GM08714 (cell line): ENCODE results near the gene INTS7.

Source experiments
- H3K4me3 ChIP-seq: fragments of 200-500 bp; sonication (Bioruptor generic); 2 replicates; pipeline ENCODE4 v1.5.1; 2014; ENCODE audit warnings: mild to moderate bottlenecking, low read length, inconsistent platforms
- ZNF274 ChIP-seq: IDR thresholded peaks from 2 replicates; pipeline ENCODE4 v1.6.1; 2012; ENCODE audit warnings: mild to moderate bottlenecking, low read depth, low read length

Gene INTS7, protein sequence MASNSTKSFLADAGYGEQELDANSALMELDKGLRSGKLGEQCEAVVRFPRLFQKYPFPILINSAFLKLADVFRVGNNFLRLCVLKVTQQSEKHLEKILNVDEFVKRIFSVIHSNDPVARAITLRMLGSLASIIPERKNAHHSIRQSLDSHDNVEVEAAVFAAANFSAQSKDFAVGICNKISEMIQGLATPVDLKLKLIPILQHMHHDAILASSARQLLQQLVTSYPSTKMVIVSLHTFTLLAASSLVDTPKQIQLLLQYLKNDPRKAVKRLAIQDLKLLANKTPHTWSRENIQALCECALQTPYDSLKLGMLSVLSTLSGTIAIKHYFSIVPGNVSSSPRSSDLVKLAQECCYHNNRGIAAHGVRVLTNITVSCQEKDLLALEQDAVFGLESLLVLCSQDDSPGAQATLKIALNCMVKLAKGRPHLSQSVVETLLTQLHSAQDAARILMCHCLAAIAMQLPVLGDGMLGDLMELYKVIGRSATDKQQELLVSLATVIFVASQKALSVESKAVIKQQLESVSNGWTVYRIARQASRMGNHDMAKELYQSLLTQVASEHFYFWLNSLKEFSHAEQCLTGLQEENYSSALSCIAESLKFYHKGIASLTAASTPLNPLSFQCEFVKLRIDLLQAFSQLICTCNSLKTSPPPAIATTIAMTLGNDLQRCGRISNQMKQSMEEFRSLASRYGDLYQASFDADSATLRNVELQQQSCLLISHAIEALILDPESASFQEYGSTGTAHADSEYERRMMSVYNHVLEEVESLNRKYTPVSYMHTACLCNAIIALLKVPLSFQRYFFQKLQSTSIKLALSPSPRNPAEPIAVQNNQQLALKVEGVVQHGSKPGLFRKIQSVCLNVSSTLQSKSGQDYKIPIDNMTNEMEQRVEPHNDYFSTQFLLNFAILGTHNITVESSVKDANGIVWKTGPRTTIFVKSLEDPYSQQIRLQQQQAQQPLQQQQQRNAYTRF

DNA sequence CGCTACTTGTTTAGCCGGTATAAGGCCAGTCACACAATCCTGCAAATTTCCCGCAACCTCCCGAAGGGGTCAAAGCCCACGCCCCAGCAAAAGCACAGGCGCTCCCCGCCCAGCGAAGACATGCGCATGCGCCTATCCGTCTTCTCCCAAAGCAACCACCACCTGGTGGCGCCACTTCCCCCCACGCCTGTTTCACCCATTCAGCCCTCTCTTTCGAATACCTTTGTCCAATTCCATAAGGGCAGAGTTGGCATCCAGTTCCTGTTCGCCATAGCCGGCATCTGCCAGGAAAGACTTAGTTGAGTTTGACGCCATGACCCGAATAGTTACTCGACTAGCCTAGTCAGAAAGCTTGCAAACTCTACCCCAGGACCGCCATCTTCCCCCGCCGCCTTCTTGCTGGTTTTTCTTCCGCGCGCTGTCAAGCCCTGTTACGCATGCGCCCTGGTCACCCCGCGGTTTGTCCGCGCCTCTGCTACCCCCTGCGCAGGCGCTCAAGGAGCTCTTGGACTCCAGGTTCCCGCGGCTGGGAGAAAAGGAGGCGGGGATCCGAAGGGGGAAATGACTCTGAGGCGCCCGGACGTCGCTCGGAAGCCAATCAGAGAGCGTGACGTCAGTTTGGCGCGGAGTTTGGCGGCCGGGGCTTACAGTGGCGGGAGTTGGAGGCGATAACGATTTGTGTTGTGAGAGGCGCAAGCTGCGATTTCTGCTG is at the start of gene INTS7, which contains the start of gene DTL:
Gene INTS7 (minus strand): TSS at position 435 of the 712 bp plus-strand sequence. CDS start 120 bp downstream, at position 315.
Gene DTL (plus strand): TSS at position 626 of the 712 bp plus-strand sequence. CDS start 143 bp downstream, outside the sequence.
- H3K4me3 ChIP-seq, result peak within 1 kb of the TSS; percentile 99
- TF ChIP-seq ZNF274, result no peak

DNA sequence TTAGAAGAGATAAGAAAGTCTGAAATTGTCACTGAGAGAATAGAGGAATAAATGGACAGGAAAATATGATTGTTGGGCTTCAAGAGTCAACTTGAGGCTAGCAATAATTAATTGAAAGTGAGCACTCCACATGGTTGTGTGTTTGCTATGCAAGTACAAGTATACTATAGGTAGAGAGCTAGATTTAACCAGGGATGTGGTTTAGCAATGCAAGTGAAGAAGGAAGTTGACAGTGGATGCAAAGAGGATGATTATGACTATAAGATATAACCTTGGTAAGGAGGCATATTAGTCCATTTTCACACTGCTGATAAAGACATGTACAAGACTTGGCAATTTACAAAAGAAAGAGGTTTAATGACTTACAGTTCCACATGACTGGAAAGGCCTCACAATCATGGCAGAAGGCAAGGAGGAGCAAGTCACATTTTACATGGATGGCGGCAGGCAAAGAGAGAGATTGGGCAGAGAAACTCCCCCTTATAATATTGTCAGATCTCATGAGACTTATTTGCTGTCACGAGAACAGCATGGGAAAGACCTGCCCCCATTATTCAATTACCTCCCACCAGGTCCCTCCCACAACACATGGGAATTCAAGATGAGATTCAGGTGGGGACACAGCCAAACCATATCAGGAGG is 47.5 kb upstream of the INTS7 start:
- no peak for TF ChIP-seq ZNF274
- H3K4me3 ChIP-seq, result no peak overlapping the region

DNA sequence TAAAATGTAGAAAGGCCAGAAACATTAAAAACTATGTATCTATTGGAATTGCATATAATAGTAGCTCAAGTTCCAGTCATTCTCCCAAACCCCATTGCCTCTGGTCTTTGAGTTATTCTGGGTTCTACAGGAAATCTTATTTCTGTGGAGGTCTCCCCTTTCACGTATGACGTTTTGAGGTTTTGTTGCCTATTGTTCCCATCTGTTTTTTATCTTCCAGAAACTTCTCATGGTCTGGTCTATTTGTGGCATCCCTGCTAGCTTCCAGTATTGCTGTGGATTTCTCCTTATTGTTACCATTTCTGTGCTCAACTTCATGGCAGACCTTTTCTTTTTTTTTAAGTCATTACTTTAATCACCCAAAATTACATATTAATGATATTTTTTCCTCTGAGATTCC is 43.5 kb upstream of the INTS7 start:
- TF ChIP-seq ZNF274, result no peak
- H3K4me3 ChIP-seq, result no peak overlapping the region

DNA sequence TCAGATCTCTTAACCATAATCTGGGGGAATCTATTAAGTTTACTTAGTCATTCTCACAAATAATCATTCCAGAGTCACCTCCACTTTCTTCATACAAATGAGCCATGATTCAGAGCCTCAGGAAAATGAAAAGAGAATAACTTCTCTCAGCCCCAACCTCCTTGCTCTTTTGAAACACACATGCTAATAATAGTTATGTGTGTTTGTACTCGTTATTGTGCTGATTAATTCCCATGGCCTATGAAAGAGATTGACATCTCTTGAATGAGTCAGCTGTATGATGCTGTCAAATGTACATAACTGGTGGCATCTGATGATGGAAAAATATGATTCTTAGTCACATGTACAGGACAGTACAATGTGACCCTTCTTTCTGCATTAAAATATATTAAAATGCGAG is 41.7 kb upstream of the INTS7 start:
- H3K4me3 ChIP-seq, result no peak overlapping the region
- TF ChIP-seq ZNF274, result no peak

DNA sequence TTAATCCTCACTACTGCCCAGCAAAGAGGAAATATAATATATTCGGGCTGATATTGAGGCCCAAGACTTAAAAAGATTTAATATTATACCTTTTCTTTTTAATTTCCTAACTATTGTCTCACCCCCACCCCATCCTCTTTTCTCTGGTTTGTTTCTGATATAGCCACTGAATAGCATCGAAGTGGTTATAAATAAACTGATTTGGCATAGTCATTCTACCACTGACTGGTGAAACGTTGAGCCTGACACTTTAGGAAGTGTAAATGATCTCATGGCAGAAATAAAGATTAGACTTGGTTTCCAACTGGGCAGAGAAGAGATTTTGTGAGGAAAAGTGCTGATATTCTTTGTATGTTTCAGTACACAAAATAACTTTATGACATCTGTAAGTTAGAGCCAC is 39.5 kb upstream of the INTS7 start:
- H3K4me3 ChIP-seq, result no peak overlapping the region
- TF ChIP-seq ZNF274, result no peak

DNA sequence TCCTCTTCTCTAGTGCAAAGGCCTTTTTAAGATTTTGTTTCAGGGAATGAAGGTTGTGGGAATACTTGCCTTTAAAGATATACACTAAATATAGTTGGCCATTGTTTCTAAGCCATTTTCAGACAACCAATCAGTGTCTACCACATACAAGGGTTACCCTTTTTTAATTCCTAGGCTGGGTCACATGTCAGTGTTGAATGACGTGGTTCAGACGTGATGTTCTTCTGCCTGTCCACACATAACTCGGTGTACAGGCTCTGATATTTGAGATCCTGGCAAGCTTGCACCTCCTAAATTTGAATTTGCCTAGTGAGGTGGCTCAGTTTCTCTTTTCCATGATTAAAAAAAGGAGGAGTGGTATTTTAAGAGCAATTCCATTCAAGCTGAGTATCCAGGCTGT is 39.0 kb upstream of the INTS7 start:
- H3K4me3 ChIP-seq, result no peak overlapping the region
- TF ChIP-seq ZNF274, result no peak

DNA sequence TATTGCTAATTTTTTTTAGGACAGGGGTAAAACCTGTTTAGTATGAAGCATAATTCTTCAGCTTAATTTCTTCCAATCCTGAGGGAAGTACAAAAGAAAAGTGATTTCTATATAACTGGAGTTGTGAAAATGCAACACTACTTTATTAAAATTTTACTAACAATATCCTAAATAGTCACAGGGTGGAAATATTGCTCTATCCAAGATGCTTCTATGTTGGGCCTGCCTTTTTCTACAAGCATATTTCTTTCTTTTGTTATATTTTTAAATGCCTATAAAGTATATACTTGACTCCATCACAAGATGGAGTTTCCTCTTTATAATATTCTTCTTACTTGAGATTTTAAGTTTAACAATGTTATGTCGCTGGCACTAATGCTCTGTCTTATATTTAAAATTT is 38.1 kb upstream of the INTS7 start:
- TF ChIP-seq ZNF274, result no peak
- no peak overlapping the region for H3K4me3 ChIP-seq

DNA sequence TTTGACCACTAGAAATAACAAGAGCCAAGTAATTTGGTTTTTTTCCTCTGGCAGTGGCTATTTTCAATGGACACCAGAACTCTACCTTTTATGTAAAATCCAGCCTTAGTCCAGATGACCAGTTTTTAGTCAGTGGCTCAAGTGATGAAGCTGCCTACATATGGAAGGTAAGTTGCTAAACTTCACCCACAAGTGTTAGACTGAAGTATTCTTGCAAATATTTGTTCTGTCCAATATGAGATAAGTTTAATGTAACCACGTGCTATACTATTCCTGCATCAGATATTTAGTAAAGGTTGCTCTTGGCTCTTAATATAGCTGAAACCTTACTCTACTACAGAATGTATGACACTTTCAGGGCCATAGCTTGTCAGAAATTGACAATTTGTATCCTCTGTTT is 36.7 kb upstream of the INTS7 start:
- TF ChIP-seq ZNF274, result no peak
- no peak overlapping the region for H3K4me3 ChIP-seq

DNA sequence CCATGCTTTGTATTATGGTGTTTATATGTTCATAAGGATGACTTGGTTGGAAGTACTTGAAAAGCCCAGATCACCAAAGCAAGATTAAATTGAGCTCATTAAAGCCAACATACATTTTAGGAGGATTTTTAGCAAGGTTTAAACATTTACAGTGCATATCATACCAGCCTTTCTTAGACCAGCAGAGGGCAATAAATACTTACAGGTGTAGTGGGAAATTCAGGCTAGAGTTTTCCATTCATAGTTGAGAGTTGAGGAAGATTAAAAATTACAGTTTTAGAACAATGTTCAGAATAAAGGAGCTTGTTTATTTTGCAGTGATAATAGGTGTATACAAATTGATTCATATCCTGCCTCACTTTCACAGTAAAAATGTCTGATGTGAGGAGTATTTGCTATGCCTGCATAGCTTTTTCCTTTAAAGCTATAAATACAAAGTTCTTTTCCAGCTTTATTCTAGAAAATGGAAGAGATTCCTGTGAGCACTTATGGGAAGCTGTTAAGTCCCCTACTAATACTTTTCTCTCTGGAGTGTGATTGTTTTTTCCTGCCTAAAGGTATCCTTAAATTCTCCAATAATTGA is 35.5 kb upstream of the INTS7 start:
- no peak overlapping the region for H3K4me3 ChIP-seq
- TF ChIP-seq ZNF274, result no peak

DNA sequence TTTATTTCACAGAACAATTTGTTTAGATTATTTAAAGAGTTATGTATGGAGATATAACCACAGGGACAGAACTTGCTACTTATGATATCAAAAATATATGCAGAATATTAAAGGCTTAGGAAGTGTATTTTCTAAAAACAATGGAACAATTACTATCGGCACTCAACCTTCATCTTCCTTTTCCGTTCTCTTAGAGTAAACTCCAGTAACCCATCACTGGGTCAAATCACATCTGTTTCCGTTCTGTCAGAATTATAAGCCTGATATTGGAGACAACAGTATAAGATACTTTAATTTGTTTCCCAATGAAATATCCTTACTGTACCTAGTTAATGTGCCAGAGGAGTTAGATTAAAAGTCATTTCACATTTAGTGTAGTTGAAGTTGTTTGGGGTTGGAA is 32.4 kb upstream of the INTS7 start:
- TF ChIP-seq ZNF274, result no peak
- no peak overlapping the region for H3K4me3 ChIP-seq

DNA sequence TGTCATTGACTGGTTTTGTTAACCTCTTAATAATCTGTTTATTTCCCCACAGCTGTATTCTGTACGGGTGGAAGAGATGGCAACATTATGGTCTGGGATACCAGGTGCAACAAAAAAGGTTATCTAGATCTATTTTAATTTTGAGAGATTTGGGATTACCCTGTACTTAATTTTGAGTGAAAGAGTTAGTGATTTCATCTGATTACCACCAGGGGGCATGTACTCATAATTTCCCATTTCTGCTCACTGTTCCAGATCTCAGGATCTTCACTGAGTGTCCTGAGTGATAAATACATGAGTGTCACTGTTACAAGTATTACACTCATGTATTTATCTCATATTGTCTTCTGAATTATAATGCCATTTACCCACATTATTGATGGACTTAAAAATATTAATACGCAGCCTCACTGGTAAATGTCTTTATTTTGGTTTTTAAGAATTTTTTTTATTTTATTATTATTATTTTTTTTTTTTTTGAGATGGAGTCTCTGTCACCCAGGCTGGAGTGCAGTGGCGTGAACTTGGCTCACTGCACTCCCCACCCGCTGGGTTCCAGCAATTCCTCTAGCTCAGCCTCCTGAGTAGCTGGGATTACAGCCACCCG is 27.6 kb upstream of the INTS7 start:
- no peak overlapping the region for H3K4me3 ChIP-seq
- TF ChIP-seq ZNF274, result no peak

DNA sequence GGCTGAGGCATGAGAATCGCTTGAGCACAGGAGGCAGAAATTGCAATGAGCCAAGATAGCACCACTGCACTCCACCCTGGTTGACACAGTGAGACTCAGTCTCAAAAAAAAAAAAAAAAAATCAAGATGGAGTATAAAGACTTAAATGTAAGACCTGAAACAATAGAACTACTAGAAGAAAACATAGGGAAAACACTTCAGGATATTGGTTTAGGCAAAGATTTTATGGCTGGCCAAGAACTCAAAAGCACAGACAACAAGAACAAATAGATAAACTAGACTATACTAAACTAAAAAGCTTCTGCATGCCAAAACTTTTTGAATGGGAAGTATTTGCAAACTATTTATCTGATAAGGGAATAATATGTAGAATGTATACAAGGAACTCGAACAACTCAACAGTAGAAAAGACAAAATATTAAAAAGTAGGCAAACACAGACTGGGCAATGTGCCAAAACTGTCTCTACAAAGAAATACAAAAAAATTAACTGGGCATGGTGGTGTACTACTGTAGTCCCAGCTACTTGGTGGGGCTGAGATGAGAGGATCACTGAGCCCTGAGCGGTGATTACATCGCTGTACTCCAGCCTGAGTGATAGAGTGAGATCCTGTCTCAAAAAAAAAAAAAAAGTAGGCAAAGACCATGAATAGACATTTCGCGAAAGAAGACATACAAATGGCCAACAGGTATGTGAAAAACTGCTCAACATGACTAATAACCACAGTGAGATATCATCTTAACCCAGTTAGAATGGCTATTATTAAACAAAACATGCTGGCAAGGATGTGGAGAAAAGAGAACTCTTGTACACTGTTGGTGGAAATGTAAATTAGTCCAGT is 25.5 kb upstream of the INTS7 start:
- TF ChIP-seq ZNF274, result no peak
- no peak overlapping the region for H3K4me3 ChIP-seq

DNA sequence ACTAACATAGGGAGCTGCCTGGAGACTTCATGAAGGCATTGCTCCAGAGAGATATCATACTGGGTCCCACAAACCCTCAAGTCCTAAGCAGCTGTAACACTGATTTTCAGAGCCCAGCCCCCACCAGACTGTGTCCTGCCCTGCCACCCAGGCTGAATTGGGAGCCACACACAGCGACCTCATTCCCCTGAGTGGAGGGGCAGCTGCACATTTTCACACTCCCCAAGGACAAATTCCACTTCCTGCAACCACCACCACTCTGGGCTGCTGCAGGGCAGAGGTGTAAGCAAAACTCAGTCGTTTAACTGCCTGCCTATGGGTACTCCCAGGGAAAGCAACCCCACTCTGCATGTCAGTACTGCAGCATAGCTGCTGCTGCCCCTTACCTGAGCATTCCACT is 20.0 kb upstream of the INTS7 start:
- no peak for TF ChIP-seq ZNF274
- no peak overlapping the region for H3K4me3 ChIP-seq
